Measurements from ENCODE around the gene CBFA2T3.

GRCh38 chr16:88886845-88887521 lies 90.0 kb downstream of the CBFA2T3 start:
- no peak for TF ChIP-seq EZH2 (IDR thresholded peaks at IDR 0.05; ENCODE audit: low read depth, low read length, severe bottlenecking)
- TF ChIP-seq CTCF (IDR thresholded peaks at IDR 0.05; ENCODE audit: control extremely low read depth in 1 of 3, insufficient read depth in 1 of 3, low read depth in 1 of 3, low read length in 3 of 3) = no peak
- no peak for TF ChIP-seq POLR2A (IDR thresholded peaks at IDR 0.05; ENCODE audit: control extremely low read depth in 1 of 2, low read depth in 2 of 2, low read length in 2 of 2)
- TF ChIP-seq SIX5 (IDR thresholded peaks at IDR 0.05; ENCODE audit: low read depth, low read length) = no peak
- no peak for TF ChIP-seq NRF1 (IDR thresholded peaks at IDR 0.05; ENCODE audit: low read depth, low read length)
- TF ChIP-seq TCF12 (IDR thresholded peaks at IDR 0.05; ENCODE audit: low read depth, low read length) = no peak
- TF ChIP-seq ZNF274 (IDR thresholded peaks at IDR 0.05; ENCODE audit: borderline replicate concordance, extremely low read depth, low read length) = no peak
- no peak for TF ChIP-seq EP300 (IDR thresholded peaks at IDR 0.05; ENCODE audit: borderline replicate concordance in 1 of 2, low read depth in 2 of 2, low read length in 2 of 2)
- no peak for TF ChIP-seq EGR1 (IDR thresholded peaks at IDR 0.05; ENCODE audit: borderline replicate concordance, low read depth, low read length)
- TF ChIP-seq ATF2 (IDR thresholded peaks at IDR 0.05; ENCODE audit: low read length) = no peak
- no peak for TF ChIP-seq YY1 (IDR thresholded peaks at IDR 0.05; ENCODE audit: low read depth, low read length)
- TF ChIP-seq MAFK (IDR thresholded peaks at IDR 0.05; ENCODE audit: low read depth, low read length) = no peak
- TF ChIP-seq TEAD4 (IDR thresholded peaks at IDR 0.05; ENCODE audit: low read depth, low read length) = no peak
